ENCODE measurements around the gene NTM. TPM values are rescaled to one million over a fixed set of nuclear protein-coding genes. Genes with fewer than 3 reads are reported as not detected.

NTM gene
- total and polyA plus RNA-seq, 2 experiments from 2014 or later: 25.9 to 49.0 TPM

DNA sequence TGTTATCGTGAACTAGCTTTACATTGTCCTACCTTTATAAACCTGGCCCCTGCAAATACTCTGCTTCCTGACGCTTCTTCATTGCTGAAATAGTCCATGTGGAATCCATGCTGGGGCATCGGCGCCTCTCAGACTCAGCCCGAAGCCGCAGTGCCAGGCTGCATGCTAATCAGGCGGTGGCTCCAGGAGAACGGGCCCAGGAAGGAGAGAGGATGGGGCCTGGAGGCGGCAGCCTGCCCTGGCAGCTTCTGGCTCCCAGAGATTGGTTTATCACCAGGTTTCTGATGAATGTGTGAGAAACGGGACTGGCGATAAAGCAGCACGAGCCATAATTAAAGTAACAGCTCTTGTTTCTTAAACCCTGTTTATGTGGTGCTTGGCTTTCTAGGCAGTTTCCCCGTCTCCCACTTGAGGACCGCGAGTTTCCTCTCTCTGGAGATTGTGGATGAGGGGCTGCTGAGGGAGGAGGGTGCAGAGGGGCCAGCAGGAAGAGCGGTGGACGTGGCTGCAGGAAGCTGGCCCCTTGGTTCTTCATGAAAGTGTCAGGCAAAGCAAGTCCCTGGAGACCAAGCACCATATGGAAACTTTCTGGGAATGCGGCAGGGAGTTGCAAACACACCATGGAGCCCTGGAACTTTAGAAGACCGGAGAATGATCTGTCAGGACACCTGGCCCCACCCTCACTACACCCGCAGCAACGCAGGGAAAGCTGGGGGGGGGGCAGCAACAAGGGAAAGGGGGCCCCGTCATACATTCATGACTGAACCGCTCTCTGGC, 93.4 kb downstream of the NTM start:
- 11 to 12% methylated on average over 23 of the region's 23 CpGs for WGBS, 2 experiments (ENCODE audit: low coverage in 1 of 2, low lambda C conversion rate in 2 of 2, missing lambda C conversion rate in 2 of 2)
- H2AFZ ChIP-seq: no peak overlapping the region
- in situ Hi-C loops (cut with MboI): no loop called here
- no peak overlapping the region for H3K27ac ChIP-seq
- H3F3A ChIP-seq (ENCODE audit: insufficient read depth): no peaks in the 10 kb centered on the region
- no peaks in the 10 kb centered on the region for H3K9me2 ChIP-seq (ENCODE audit: insufficient read depth)
- no peak overlapping the region for H3K9ac ChIP-seq
- TF ChIP-seq EZH2phosphoT487 (IDR thresholded peaks at IDR 0.05; ENCODE audit: insufficient read depth, low read depth) (no peak), EZH2 (IDR thresholded peaks at IDR 0.05; ENCODE audit: insufficient read depth, poor library complexity, severe bottlenecking) (no peak)
- H3K27me3 ChIP-seq (replicated peaks; ENCODE audit: insufficient read depth): peaks cover 72% of the 10 kb centered on the region
- no peak overlapping the region for H3K4me3 ChIP-seq
- no peaks in the 10 kb centered on the region for H3K4me1 ChIP-seq (ENCODE audit: insufficient read depth)
- no peaks in the 10 kb centered on the region for H4K20me1 ChIP-seq (ENCODE audit: insufficient read depth)
- H3K9me3 ChIP-seq (ENCODE audit: low read depth): no peaks in the 10 kb centered on the region
- no peaks in the 10 kb centered on the region for H3K36me3 ChIP-seq (ENCODE audit: low read depth)
- H3K79me2 ChIP-seq (ENCODE audit: insufficient read depth): no peaks in the 10 kb centered on the region
- H3K4me2 ChIP-seq (ENCODE audit: unreplicated experiment): no peak overlapping the region
- DNase-seq: peak; percentile 13

DNA sequence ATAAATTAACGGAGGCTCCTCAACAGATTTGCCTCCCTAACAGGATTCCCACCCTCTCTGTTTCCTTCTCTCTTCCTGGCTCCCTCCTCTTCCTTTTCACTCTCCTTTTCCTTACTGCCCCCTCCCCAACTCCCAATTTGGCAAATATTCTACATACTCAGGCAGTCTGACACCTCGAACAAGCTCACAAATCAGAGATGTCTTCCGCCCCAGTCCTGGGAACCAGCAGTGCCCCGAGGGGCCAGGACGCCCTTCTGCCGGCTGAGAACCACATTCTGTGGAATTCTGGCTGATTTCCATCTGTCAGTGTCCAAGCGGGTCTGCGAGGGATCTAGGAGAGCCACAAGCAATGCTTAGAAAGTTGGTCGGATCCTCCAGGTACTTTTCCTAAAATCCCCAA, 94.0 kb downstream of the NTM start:
- TF ChIP-seq EZH2phosphoT487 (IDR thresholded peaks at IDR 0.05; ENCODE audit: insufficient read depth, low read depth) (no peak), EZH2 (IDR thresholded peaks at IDR 0.05; ENCODE audit: insufficient read depth, poor library complexity, severe bottlenecking) (no peak)
- Histone ChIP-seq H3K4me2 (ENCODE audit: unreplicated experiment) (no peak overlapping the region), H3K9me2 (ENCODE audit: insufficient read depth) (no peaks in the 10 kb centered on the region), H3K79me2 (ENCODE audit: insufficient read depth) (no peaks in the 10 kb centered on the region), H3F3A (ENCODE audit: insufficient read depth) (no peaks in the 10 kb centered on the region), H3K9ac (no peak overlapping the region), H2AFZ (no peak overlapping the region), H3K27me3 (replicated peaks; ENCODE audit: insufficient read depth) (peaks cover 72% of the 10 kb centered on the region), H3K36me3 (ENCODE audit: low read depth) (no peaks in the 10 kb centered on the region), H3K4me1 (ENCODE audit: insufficient read depth) (no peaks in the 10 kb centered on the region), H3K27ac (no peak overlapping the region), H3K9me3 (ENCODE audit: low read depth) (no peaks in the 10 kb centered on the region), H3K4me3 (no peak overlapping the region), H4K20me1 (ENCODE audit: insufficient read depth) (no peaks in the 10 kb centered on the region)
- WGBS, 2 experiments (ENCODE audit: low coverage in 1 of 2, low lambda C conversion rate in 2 of 2, missing lambda C conversion rate in 2 of 2): 4 to 7% methylated on average over 9 of the region's 9 CpGs
- in situ Hi-C loops (cut with MboI): no loop called here
- no peak for DNase-seq

DNA sequence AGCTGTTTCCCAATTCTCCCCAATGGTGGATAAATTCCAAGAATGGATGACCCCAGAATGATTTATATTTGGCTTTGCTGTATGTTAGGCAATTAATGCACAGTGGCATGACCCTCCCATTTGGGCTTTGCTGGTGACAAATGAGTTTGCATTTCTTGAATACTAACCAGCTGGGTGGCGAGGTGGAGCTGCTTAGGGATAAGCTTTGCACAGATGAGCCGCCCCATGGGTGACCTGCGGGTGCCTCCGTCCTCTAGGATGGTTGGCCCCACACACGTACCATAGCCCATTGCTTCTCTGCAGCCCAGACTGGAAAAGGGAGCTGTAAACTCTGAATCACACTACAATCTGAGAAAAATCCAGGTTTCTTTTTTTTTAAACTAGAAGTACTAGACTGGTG, 94.6 kb downstream of the NTM start:
- no peaks in the 10 kb centered on the region for H3K9me2 ChIP-seq (ENCODE audit: insufficient read depth)
- DNase-seq: no peak
- H3K4me2 ChIP-seq (ENCODE audit: unreplicated experiment): no peak overlapping the region
- no peak overlapping the region for H2AFZ ChIP-seq
- no peaks in the 10 kb centered on the region for H4K20me1 ChIP-seq (ENCODE audit: insufficient read depth)
- H3K9me3 ChIP-seq (ENCODE audit: low read depth): no peaks in the 10 kb centered on the region
- no peak for TF ChIP-seq EZH2phosphoT487 (IDR thresholded peaks at IDR 0.05; ENCODE audit: insufficient read depth, low read depth)
- WGBS, 2 experiments (ENCODE audit: low coverage in 1 of 2, low lambda C conversion rate in 2 of 2, missing lambda C conversion rate in 2 of 2): 37 to 46% methylated on average over 5 of the region's 5 CpGs
- in situ Hi-C loops (cut with MboI): no loop called here
- no peaks in the 10 kb centered on the region for H3F3A ChIP-seq (ENCODE audit: insufficient read depth)
- H3K27ac ChIP-seq: no peak overlapping the region
- no peaks in the 10 kb centered on the region for H3K79me2 ChIP-seq (ENCODE audit: insufficient read depth)
- no peak overlapping the region for H3K4me3 ChIP-seq
- no peak overlapping the region for H3K9ac ChIP-seq
- H3K27me3 ChIP-seq (replicated peaks; ENCODE audit: insufficient read depth): peaks cover 75% of the 10 kb centered on the region
- H3K4me1 ChIP-seq (ENCODE audit: insufficient read depth): no peaks in the 10 kb centered on the region
- no peaks in the 10 kb centered on the region for H3K36me3 ChIP-seq (ENCODE audit: low read depth)

DNA sequence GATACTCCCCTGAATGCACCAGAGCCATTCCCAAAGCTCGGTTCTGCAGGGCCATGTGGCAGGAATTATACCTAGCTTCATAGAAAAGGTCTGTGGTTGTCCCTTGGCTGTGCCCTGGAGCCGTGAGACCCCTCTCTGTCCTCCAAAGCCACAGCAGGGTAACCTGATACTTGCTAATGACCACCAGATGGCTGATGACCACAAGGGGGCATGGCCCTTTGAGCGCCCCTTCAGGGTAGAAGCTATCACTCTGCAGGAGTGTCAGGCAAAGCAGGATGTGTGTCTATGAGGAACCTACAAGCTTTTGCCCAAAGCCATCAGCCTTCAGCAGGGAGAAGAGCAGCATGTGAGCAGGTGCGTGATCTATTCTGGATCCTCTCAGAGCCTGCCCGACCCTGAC, 95.3 kb downstream of the NTM start:
- TF ChIP-seq EZH2phosphoT487 (IDR thresholded peaks at IDR 0.05; ENCODE audit: insufficient read depth, low read depth) (no peak), EZH2 (IDR thresholded peaks at IDR 0.05; ENCODE audit: insufficient read depth, poor library complexity, severe bottlenecking) (no peak)
- Histone ChIP-seq H3K9me2 (ENCODE audit: insufficient read depth) (no peaks in the 10 kb centered on the region), H3K9me3 (ENCODE audit: low read depth) (no peaks in the 10 kb centered on the region), H3K36me3 (ENCODE audit: low read depth) (no peaks in the 10 kb centered on the region), H3K4me2 (ENCODE audit: unreplicated experiment) (no peak overlapping the region), H3K9ac (no peak overlapping the region), H2AFZ (no peak overlapping the region), H4K20me1 (ENCODE audit: insufficient read depth) (no peaks in the 10 kb centered on the region), H3K27ac (no peak overlapping the region), H3K4me1 (ENCODE audit: insufficient read depth) (no peaks in the 10 kb centered on the region), H3F3A (ENCODE audit: insufficient read depth) (no peaks in the 10 kb centered on the region), H3K27me3 (replicated peaks; ENCODE audit: insufficient read depth) (peaks cover 76% of the 10 kb centered on the region), H3K79me2 (ENCODE audit: insufficient read depth) (no peaks in the 10 kb centered on the region), H3K4me3 (no peak overlapping the region)
- in situ Hi-C loops (cut with MboI): no loop called here
- DNase-seq: no peak
- WGBS, 2 experiments (ENCODE audit: low coverage in 1 of 2, low lambda C conversion rate in 2 of 2, missing lambda C conversion rate in 2 of 2): 13% methylated on average over 5 of the region's 5 CpGs

All from GM23248 (cell line).